ENCODE results near the gene CLCN6. TPM values are rescaled to one million over a fixed set of nuclear protein-coding genes. Genes with fewer than 3 reads are reported as not detected.

CLCN6 gene
- total and polyA plus RNA-seq, 2 of the 13 experiments (the other 11 are each of a cell fraction or from before 2014, with no cell fraction given), result 14.9 to 19.3 TPM

DNA sequence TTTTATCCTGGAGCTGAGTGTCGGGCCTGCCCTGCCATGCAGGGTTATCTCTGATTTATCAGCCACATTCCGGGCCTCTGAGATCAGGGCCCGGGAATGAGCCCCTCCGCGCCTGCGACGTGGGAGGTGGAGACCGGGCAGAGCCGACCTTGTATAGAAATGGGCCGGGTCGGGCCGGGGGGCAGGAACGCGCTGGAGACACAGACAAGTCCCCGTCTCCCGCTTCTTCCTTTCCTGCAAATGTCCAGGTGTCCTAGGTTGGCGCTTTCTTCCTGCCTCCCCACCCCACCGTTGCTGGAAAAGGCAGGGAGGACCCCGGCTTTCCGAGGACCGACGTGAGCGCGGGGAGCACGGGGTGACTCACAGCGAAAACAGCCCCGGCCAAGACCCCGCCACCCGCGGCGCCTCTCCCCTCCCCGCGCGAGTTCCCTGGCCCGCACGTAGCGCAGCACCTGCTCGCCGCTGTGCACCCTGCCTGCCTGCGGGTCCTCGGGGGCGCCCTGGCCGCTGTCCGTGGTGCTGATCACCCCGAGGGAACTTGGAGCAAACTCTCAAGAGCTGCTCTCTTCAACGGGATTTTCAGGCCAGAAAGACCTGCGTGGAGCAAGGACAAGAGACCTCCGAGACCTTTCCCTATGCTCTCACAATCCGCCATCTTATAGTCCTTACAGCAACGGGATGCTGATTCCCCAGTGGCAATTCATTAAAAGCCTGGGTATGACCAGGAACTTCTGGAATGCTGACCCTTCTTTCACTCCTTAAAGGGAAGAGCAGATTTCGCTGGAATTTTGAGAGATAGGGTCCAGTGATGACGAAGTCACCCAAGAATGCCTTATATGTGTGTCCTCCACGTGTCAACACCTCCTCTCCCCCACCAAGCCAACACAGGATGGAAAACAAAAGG is 53.2 kb downstream of the CLCN6 start (continued):
- TF ChIP-seq, protein P1, sequence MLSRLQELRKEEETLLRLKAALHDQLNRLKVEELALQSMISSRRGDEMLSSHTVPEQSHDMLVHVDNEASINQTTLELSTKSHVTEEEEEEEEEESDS (CRISPR knock-in tag; IDR thresholded peaks at IDR 0.05; ENCODE audit: borderline replicate concordance), result peak; percentile 85; the same call in 1 of the 2 replicates
- TF ChIP-seq CBX1 (IDR thresholded peaks at IDR 0.05; ENCODE audit: low read depth), result no peak
- TF ChIP-seq, protein P2, sequence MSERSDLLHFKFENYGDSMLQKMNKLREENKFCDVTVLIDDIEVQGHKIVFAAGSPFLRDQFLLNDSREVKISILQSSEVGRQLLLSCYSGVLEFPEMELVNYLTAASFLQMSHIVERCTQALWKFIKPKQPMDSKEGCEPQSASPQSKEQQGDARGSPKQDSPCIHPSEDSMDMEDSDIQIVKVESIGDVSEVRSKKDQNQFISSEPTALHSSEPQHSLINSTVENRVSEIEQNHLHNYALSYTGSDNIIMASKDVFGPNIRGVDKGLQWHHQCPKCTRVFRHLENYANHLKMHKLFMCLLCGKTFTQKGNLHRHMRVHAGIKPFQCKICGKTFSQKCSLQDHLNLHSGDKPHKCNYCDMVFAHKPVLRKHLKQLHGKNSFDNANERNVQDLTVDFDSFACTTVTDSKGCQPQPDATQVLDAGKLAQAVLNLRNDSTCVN (CRISPR knock-in tag; IDR thresholded peaks at IDR 0.05; ENCODE audit: borderline replicate concordance), result peak; percentile 97
- TF ChIP-seq, protein P3, sequence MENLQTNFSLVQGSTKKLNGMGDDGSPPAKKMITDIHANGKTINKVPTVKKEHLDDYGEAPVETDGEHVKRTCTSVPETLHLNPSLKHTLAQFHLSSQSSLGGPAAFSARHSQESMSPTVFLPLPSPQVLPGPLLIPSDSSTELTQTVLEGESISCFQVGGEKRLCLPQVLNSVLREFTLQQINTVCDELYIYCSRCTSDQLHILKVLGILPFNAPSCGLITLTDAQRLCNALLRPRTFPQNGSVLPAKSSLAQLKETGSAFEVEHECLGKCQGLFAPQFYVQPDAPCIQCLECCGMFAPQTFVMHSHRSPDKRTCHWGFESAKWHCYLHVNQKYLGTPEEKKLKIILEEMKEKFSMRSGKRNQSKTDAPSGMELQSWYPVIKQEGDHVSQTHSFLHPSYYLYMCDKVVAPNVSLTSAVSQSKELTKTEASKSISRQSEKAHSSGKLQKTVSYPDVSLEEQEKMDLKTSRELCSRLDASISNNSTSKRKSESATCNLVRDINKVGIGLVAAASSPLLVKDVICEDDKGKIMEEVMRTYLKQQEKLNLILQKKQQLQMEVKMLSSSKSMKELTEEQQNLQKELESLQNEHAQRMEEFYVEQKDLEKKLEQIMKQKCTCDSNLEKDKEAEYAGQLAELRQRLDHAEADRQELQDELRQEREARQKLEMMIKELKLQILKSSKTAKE (CRISPR knock-in tag; IDR thresholded peaks at IDR 0.05; ENCODE audit: borderline replicate concordance), result no peak
- TF ChIP-seq ZNF432 (CRISPR knock-in tag; IDR thresholded peaks at IDR 0.05; ENCODE audit: borderline replicate concordance), result peak; percentile 83; the same call in 1 of the 2 replicates
- peak; percentile 71; the same call in 1 of the 2 replicates for TF ChIP-seq CAMTA2 (CRISPR knock-in tag; IDR thresholded peaks at IDR 0.05; ENCODE audit: borderline replicate concordance)
- TF ChIP-seq SATB2 (CRISPR knock-in tag; IDR thresholded peaks at IDR 0.05), result peak; percentile 97
- TF ChIP-seq, protein P4, sequence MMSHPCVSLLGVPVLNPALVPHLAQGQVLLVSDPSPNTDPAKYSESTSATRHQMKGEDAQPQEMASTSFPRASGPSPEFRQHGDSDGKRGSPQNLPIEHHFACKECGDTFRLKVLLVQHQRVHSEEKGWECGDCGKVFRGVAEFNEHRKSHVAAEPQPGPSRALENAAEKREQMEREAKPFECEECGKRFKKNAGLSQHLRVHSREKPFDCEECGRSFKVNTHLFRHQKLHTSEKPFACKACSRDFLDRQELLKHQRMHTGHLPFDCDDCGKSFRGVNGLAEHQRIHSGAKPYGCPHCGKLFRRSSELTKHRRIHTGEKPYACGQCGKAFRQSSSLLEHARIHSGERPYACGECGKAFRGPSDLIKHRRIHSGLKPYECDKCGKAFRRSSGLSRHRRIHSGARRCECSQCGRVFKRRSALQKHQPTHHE (CRISPR knock-in tag; IDR thresholded peaks at IDR 0.05; ENCODE audit: borderline replicate concordance), result peak; percentile 89
- TF ChIP-seq, protein P5, sequence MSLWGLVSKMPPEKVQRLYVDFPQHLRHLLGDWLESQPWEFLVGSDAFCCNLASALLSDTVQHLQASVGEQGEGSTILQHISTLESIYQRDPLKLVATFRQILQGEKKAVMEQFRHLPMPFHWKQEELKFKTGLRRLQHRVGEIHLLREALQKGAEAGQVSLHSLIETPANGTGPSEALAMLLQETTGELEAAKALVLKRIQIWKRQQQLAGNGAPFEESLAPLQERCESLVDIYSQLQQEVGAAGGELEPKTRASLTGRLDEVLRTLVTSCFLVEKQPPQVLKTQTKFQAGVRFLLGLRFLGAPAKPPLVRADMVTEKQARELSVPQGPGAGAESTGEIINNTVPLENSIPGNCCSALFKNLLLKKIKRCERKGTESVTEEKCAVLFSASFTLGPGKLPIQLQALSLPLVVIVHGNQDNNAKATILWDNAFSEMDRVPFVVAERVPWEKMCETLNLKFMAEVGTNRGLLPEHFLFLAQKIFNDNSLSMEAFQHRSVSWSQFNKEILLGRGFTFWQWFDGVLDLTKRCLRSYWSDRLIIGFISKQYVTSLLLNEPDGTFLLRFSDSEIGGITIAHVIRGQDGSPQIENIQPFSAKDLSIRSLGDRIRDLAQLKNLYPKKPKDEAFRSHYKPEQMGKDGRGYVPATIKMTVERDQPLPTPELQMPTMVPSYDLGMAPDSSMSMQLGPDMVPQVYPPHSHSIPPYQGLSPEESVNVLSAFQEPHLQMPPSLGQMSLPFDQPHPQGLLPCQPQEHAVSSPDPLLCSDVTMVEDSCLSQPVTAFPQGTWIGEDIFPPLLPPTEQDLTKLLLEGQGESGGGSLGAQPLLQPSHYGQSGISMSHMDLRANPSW (CRISPR knock-in tag; IDR thresholded peaks at IDR 0.05; ENCODE audit: borderline replicate concordance), result no peak
- peak; percentile 87; the same call in 1 of the 2 replicates for TF ChIP-seq SALL2 (CRISPR knock-in tag; IDR thresholded peaks at IDR 0.05)
- peak; percentile 99 for TF ChIP-seq IKZF4 (CRISPR knock-in tag; IDR thresholded peaks at IDR 0.05; ENCODE audit: borderline replicate concordance, low read depth, not compliant biosample characterization)
- no peak for TF ChIP-seq SP2 (CRISPR knock-in tag; IDR thresholded peaks at IDR 0.05)
- TF ChIP-seq, protein P6, sequence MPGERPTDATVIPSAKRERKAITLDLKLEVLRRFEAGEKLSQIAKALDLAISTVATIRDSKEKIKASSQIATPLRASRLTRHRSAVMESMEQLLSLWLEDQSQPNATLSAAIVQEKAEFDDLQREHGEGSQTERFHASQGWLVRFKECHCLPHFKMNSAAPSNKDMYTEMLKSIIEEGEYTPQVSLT (CRISPR knock-in tag; IDR thresholded peaks at IDR 0.05; ENCODE audit: borderline replicate concordance, low read depth), result no peak; the same call in 1 of the 2 replicates
- no peak for TF ChIP-seq TAF15 (IDR thresholded peaks at IDR 0.05; ENCODE audit: low read depth, low read length, poor library complexity, severe bottlenecking)
- TF ChIP-seq, protein P7, sequence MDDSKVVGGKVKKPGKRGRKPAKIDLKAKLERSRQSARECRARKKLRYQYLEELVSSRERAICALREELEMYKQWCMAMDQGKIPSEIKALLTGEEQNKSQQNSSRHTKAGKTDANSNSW (CRISPR knock-in tag; IDR thresholded peaks at IDR 0.05; ENCODE audit: borderline replicate concordance), result peak; percentile 81; the same call in 1 of the 2 replicates
- no peak for TF ChIP-seq ZNF619 (CRISPR knock-in tag; IDR thresholded peaks at IDR 0.05)
- TF ChIP-seq ZNF335 (CRISPR knock-in tag; IDR thresholded peaks at IDR 0.05), result peak; percentile 94
- TF ChIP-seq ZNF431 (CRISPR knock-in tag; IDR thresholded peaks at IDR 0.05; ENCODE audit: borderline replicate concordance, low read depth), result peak; percentile 96
- peak; percentile 99 for TF ChIP-seq WIZ (CRISPR knock-in tag; IDR thresholded peaks at IDR 0.05)

Data from HepG2 (cell line).